Activated CD8-positive, alpha-beta memory T cell treated with anti-CD3 and anti-CD28 coated beads for 4 hours (primary cell): ENCODE measurements around the gene NFE2L2.
"Not testable (repeated sequence)": the region's sequence is repeated elsewhere in the genome, so short reads cannot be mapped to it uniquely, and the experiment has no call there.

Experiments
- DNase-seq, 2 donors: peaks; one replicate each; pipeline ENCODE4 v3.0.0-alpha.2; 2020; ENCODE audit warnings: low read depth in 2 of 2

The NFE2L2 gene

GRCh38 chr2:177195194-177195593 lies 69.3 kb downstream of the NFE2L2 start:
- DNase-seq, result no peak

GRCh38 chr2:177193240-177193639 lies 71.3 kb downstream of the NFE2L2 start:
- DNase-seq, result no peak

- DNase-seq, result no peak
Observed at GRCh38 chr2:177192788-177193187, 71.7 kb downstream of the NFE2L2 start.

GRCh38 chr2:177190941-177191340 lies 73.6 kb downstream of the NFE2L2 start:
- no peak for DNase-seq

- no peak for DNase-seq
Observed at GRCh38 chr2:177188482-177189469, 75.8 kb downstream of the NFE2L2 start.

- DNase-seq, result no peak
Observed at GRCh38 chr2:177187631-177188312, 76.8 kb downstream of the NFE2L2 start.

GRCh38 chr2:177186038-177186437 lies 78.5 kb downstream of the NFE2L2 start:
- DNase-seq, result not testable (repeated sequence)

- DNase-seq, result no peak
Observed at GRCh38 chr2:177184606-177185005, 79.9 kb downstream of the NFE2L2 start.

- no peak for DNase-seq
Observed at GRCh38 chr2:177183860-177184259, 80.7 kb downstream of the NFE2L2 start.
